Tibial artery (tissue), 4 donors: ENCODE data around the gene P2RY6.

Source experiments
- DNase-seq, 2 donors: peaks; one replicate each; pipeline ENCODE4 v3.0.0-alpha.2; 2019
- H3K27ac ChIP-seq, 2 donors: fragments of 200-600 bp; sonication (generic) in 1 of 2; 1 replicate in 1 of 2; 2 replicates in 1 of 2; pipeline ENCODE4 v1.5.1; 2018 to 2019; ENCODE audit warnings: mild to moderate bottlenecking in 1 of 2
- H3K27me3 ChIP-seq, 2 donors: fragments of 200-600 bp; sonication (generic) in 1 of 2; one replicate each; pipeline versions ENCODE4 v1.5.1 to v1.6.0; 2016 to 2019
- H3K36me3 ChIP-seq, 3 donors: fragments of 200-600 bp; sonication (generic) in 2 of 3; one replicate each; pipeline ENCODE4 v1.5.1; 2016 to 2019; ENCODE audit warnings: mild to moderate bottlenecking in 2 of 3
- H3K4me1 ChIP-seq, 4 donors: fragments of 200-600 bp; sonication (generic) in 2 of 4; 1 replicate in 3 of 4; 2 replicates in 1 of 4; pipeline ENCODE4 v1.5.1; 2016 to 2019
- H3K4me3 ChIP-seq, 2 donors: fragments of 200-600 bp; sonication (generic) in 1 of 2; 1 replicate in 1 of 2; 2 replicates in 1 of 2; pipeline ENCODE4 v1.5.1; 2018 to 2019; ENCODE audit warnings: mild to moderate bottlenecking in 2 of 2
- H3K9me3 ChIP-seq, 3 donors: fragments of 200-600 bp; sonication (generic) in 1 of 3; one replicate each; pipeline ENCODE4 v1.5.1; 2016 to 2019
- intact Hi-C: fragments of 100-400 bp; cut with DNase I; formaldehyde crosslinking; loops from one replicate; pipeline ENCODE4 v1.15.0; 2023; ENCODE audit warnings: low total_unique reads
- TF ChIP-seq, protein P1 (sequence below), 2 experiments: fragments of 200-600 bp in 1 of 2; fragments of 450-650 bp in 1 of 2; IDR thresholded peaks; one replicate each; pipeline ENCODE4 v1.5.1; 2017 to 2019; ENCODE audit warnings: antibody characterized with exemption in 2 of 2, mild to moderate bottlenecking in 1 of 2, moderate library complexity in 1 of 2

P2RY6 gene

GRCh38 chr11:73326929-73327811 lies 55.0 kb downstream of the P2RY6 start:
- Histone ChIP-seq H3K27me3 (no peaks in the 10 kb centered on the region), H3K4me3 (no peak overlapping the region), H3K4me1 (peaks cover 22 to 98% (median 94%) of the 10 kb centered on the region in 4 donors), H3K9me3 (no peaks in the 10 kb centered on the region), H3K27ac (peak overlapping the region; percentile 97), H3K36me3 (peaks cover 0 to 9% (median 0%) of the 10 kb centered on the region in 3 donors)
- no peak for DNase-seq
- TF ChIP-seq, protein P1, sequence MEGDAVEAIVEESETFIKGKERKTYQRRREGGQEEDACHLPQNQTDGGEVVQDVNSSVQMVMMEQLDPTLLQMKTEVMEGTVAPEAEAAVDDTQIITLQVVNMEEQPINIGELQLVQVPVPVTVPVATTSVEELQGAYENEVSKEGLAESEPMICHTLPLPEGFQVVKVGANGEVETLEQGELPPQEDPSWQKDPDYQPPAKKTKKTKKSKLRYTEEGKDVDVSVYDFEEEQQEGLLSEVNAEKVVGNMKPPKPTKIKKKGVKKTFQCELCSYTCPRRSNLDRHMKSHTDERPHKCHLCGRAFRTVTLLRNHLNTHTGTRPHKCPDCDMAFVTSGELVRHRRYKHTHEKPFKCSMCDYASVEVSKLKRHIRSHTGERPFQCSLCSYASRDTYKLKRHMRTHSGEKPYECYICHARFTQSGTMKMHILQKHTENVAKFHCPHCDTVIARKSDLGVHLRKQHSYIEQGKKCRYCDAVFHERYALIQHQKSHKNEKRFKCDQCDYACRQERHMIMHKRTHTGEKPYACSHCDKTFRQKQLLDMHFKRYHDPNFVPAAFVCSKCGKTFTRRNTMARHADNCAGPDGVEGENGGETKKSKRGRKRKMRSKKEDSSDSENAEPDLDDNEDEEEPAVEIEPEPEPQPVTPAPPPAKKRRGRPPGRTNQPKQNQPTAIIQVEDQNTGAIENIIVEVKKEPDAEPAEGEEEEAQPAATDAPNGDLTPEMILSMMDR (IDR thresholded peaks at IDR 0.05): no peak
- intact Hi-C loops: no loop called here

DNA sequence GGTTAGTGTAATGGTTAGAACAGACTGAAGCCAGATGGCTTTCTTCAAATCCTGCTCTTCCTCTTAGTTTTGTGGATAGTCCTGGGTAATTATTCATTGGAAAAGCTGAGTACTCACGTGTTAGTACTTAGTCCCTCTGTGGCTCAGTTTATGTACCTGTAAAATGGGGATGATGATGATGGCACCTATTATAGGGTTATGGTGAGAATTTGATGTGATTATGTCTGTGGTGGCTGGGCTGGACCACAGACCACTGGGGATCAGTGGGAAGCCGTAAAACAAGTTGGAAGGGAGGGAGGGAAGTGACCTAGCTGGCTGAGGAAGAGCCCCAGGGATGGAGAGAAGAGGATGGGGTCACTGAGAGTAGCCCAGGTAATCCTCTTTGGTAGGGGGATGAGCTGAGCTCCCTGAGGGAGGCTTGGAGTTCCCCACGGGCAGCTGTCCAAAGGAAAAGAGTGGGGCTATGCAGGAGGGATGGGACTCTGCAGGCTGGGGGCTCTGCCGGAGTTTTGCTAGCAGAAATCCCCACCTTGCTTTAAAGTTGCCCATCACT lies 55.8 kb downstream of the P2RY6 start:
- peaks cover 22 to 98% (median 94%) of the 10 kb centered on the region in 4 donors for H3K4me1 ChIP-seq
- TF ChIP-seq, protein P1 (IDR thresholded peaks at IDR 0.05): no peak
- no peak overlapping the region for H3K4me3 ChIP-seq
- no peak for DNase-seq
- H3K9me3 ChIP-seq: no peaks in the 10 kb centered on the region
- peak overlapping the region; percentile 97 for H3K27ac ChIP-seq
- intact Hi-C loops: no loop called here
- peaks cover 0 to 9% (median 0%) of the 10 kb centered on the region in 3 donors for H3K36me3 ChIP-seq
- no peaks in the 10 kb centered on the region for H3K27me3 ChIP-seq

- Histone ChIP-seq H3K27ac (peak overlapping the region; percentile 80 to 86), H3K36me3 (peaks cover 0 to 5% (median 0%) of the 10 kb centered on the region in 3 donors), H3K9me3 (no peaks in the 10 kb centered on the region), H3K4me1 (peaks cover 13 to 98% (median 92%) of the 10 kb centered on the region in 4 donors), H3K4me3 (no peak overlapping the region), H3K27me3 (no peaks in the 10 kb centered on the region)
- intact Hi-C loops: no loop called here
- TF ChIP-seq, protein P1 (IDR thresholded peaks at IDR 0.05): peak; percentile 40 to 48
- DNase-seq: no peak
Observed at GRCh38 chr11:73330569-73331093, 58.5 kb downstream of the P2RY6 start.

DNA sequence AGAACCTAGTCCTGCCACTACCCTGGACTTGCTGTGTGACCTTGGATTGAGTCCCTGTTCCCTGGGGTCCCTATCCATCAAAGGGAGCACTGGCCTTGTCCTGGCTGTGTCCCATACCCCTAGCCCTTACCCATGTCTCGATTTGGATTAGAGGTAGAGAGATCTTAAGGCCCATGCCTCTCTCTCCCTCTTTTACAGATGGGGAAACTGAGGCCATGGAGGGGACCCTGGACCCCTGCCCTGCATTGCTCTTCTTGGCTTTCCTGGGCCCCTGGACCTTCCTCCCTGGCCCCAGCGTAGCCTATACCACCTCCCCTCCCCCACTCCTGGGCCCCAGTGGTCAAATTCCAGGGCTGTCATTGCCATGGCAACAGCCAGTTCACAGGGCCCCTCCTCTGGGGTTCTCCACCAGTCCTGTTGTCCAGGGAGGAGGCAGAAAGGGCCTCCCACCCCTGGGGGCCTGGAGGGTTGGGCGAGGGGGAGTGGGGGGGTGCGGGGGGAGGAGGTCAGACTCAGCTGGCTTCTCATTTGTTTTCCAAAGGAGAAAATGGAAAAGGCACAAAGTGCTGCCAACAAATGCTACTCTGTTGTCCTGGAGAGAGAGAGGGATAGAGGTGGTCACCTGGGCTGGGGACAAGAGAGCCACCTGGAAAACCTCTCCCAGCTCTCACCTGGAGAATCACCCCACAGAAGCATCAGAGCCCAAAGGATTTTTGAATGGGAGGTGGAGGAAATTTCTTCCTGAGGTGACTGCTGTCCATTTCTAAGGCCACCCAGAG lies 59.2 kb downstream of the P2RY6 start:
- TF ChIP-seq, protein P1 (IDR thresholded peaks at IDR 0.05): no peak
- DNase-seq: no peak
- Histone ChIP-seq H3K4me1 (peaks cover 13 to 98% (median 89%) of the 10 kb centered on the region in 4 donors), H3K36me3 (peaks cover 0 to 4% (median 0%) of the 10 kb centered on the region in 3 donors), H3K27ac (peak overlapping the region; percentile 80 to 86), H3K4me3 (no peak overlapping the region), H3K9me3 (no peaks in the 10 kb centered on the region), H3K27me3 (no peaks in the 10 kb centered on the region)
- intact Hi-C loops: no loop called here

DNA sequence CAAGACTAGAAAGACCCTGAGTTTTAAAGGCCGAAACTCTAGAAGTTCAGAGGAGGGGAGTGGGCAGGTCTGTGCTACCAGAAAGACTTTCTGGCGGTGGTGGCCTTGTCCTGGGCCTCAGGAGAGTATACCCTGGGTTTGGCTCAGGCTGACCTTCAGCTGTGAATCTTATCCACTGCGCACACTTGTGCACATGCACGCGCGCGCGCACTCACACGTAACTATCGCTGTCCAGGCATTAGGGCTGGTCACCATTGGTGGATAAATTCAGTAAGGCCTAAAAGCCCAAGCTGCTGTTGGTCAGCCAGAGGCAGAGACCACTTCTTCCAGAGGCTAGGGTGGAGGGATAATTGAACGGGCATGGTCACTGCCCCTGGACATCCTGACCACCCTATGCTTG lies 61.0 kb downstream of the P2RY6 start:
- no peaks in the 10 kb centered on the region for H3K9me3 ChIP-seq
- intact Hi-C loops: no loop called here
- peaks cover 0 to 6% (median 0%) of the 10 kb centered on the region in 3 donors for H3K36me3 ChIP-seq
- H3K4me3 ChIP-seq: no peak overlapping the region
- peaks cover 13 to 97% (median 80%) of the 10 kb centered on the region in 4 donors for H3K4me1 ChIP-seq
- TF ChIP-seq, protein P1 (IDR thresholded peaks at IDR 0.05): no peak
- H3K27me3 ChIP-seq: no peaks in the 10 kb centered on the region
- peak overlapping the region; percentile 80 to 86 for H3K27ac ChIP-seq
- no peak for DNase-seq
